ENCODE results near the gene TPCN2.
A peak's percentile ranks its signal among the peaks of the same experiment; 100 is the strongest.
"Not testable (repeated sequence)": the region's sequence is repeated elsewhere in the genome, so short reads cannot be mapped to it uniquely, and the experiment has no call there.

TPCN2 gene

DNA sequence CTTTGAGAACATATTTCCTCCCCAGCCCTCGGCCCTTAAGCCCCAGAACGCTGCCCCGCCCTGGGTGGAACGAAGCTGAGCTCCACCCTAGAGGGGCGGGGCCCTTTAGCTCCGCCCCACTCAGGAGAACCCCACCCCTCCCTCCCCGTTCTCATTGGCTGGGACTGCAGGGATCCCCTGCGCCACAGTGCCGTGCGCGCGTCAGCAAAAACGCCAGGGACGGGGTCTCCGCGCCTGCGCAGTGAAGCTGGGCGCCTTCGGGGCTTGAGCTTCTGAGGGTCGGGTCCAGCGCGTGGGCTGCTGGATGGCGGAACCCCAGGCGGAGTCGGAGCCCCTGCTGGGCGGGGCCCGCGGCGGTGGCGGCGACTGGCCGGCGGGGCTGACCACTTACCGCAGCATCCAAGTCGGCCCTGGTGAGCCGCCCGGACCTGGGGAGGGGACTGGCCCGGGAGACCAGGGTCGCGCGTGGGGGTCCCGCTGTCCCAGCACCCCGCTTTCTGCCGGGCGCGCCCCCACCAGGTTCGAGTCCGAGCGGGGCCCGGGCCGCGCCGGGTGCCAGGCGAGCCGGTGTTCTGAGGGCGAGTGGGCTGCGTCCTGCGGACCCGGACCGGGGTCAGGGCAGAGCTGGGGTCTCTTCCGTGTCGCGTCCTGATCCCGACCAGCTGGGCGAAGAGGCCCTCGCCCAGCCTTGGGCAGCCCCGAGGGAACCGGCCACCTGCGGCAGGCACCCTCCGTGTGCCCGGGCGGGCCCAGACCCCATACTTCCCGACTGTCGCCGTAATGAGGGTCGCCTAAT lies at the start of gene TPCN2:
TPCN2 (plus strand) TSS at position 239 of the 796 bp plus-strand sequence; CDS start at position 305, 66 bp downstream.
- TF ChIP-seq, protein P1, sequence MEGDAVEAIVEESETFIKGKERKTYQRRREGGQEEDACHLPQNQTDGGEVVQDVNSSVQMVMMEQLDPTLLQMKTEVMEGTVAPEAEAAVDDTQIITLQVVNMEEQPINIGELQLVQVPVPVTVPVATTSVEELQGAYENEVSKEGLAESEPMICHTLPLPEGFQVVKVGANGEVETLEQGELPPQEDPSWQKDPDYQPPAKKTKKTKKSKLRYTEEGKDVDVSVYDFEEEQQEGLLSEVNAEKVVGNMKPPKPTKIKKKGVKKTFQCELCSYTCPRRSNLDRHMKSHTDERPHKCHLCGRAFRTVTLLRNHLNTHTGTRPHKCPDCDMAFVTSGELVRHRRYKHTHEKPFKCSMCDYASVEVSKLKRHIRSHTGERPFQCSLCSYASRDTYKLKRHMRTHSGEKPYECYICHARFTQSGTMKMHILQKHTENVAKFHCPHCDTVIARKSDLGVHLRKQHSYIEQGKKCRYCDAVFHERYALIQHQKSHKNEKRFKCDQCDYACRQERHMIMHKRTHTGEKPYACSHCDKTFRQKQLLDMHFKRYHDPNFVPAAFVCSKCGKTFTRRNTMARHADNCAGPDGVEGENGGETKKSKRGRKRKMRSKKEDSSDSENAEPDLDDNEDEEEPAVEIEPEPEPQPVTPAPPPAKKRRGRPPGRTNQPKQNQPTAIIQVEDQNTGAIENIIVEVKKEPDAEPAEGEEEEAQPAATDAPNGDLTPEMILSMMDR (IDR thresholded peaks at IDR 0.05; ENCODE audit: low read depth, low read length): no peak
- peak; percentile 93 for DNase-seq (ENCODE audit: extremely low read depth, low read depth)

DNA sequence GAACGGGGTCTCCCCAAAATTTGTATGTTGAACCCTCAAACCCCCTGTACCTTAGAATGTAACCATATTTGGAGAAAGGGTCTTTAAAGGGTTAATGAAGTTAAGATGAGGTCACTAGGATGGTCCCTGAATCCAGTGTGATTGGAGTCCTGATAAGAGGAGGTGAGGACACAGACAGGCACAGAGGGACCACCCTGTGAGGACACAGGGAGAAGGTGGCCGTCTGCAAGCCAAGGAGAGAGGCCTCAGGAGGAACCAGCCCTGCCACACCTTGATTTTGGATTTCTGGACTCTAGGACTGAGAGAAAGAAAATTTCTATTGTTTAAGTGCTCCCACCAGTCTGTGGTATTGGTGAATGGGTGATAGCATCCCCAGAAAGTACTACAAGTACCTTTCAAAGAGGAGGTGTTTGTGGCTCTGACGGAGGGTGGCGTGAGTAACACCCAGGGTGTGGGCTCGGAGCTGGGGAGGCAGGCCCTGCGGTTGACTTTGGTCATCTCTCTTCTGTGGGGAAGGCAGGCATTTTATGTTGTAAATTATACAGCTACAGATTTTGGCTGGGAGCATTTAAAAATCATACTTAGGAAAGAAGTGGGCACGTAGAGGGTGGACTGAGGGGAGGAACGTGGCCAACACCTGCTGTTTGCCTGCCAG lies 49.5 kb upstream of the TPCN2 start:
- DNase-seq (ENCODE audit: extremely low read depth, low read depth): no peak
- TF ChIP-seq, protein P1 (IDR thresholded peaks at IDR 0.05; ENCODE audit: low read depth, low read length): no peak

DNA sequence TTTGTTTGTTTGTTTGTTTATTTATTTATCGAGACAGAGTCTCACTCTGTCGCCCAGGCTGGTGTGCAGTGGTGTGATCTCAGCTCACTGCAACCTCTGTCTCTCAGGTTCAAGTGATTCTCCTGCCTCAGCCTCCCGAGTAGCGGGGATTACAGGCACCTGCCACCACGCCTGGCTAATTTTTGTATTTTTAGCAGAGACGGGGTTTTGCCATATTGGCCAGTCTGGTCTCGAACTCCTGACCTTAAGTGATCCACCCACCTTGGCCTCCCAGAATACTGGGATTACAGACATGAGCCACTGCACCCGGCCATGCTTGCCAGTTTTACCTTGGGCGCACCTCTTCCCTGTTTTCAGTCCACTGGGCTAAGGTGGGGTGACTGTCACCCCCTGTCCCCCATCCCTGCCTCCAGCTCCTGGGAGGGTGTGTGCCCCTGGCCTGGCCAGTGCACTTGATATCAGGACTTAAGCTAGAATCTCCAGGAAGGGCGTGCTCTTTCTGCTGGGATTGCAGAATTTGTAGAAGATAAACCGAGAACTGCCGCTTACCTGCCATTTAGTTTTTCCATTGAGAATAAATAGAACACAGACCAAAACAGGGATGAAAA lies 48.9 kb upstream of the TPCN2 start:
- not testable (repeated sequence) for DNase-seq (ENCODE audit: extremely low read depth, low read depth)

DNA sequence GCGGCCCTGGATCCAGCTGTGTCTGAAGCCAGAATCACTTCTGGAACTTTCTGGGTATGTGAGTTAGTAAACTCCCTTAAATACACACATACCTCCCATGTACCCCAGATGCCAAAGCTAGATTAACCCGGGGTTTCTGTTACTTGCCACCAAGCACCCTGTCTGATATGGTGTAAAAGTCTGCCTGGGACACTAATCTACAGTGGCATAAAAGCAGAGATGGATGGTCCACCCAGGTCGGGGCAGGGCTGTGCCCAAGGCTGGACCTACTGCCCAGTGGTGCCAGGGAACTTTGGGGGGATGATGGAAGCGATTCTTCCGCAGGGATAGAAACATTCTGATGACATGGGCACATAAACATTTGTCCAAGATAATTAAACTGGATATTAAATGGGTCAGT lies 48.3 kb upstream of the TPCN2 start:
- TF ChIP-seq, protein P1 (IDR thresholded peaks at IDR 0.05; ENCODE audit: low read depth, low read length): no peak
- no peak for DNase-seq (ENCODE audit: extremely low read depth, low read depth)

DNA sequence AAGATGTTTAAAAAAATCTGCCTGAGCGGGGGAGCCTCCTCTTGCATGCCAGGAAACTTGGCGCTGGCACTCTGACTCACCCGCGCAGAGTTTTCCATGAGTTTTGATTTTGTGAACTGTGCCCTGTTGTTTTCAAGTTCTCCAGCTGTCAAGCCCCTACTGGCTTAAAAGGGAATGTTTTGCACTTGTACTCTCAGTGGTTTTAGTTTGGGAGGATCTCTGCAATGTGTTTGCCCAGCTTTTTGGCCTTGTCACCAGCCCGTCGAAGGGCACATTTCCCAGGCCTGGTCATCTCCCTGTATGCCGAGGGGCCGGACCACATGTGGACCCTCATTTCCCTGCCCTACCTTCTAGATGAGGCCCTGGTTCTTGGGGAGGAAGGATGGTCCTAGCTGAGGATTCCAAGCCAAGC lies 47.9 kb upstream of the TPCN2 start:
- TF ChIP-seq, protein P1 (IDR thresholded peaks at IDR 0.05; ENCODE audit: low read depth, low read length): peak; percentile 72
- DNase-seq (ENCODE audit: extremely low read depth, low read depth): peak; percentile 70

DNA sequence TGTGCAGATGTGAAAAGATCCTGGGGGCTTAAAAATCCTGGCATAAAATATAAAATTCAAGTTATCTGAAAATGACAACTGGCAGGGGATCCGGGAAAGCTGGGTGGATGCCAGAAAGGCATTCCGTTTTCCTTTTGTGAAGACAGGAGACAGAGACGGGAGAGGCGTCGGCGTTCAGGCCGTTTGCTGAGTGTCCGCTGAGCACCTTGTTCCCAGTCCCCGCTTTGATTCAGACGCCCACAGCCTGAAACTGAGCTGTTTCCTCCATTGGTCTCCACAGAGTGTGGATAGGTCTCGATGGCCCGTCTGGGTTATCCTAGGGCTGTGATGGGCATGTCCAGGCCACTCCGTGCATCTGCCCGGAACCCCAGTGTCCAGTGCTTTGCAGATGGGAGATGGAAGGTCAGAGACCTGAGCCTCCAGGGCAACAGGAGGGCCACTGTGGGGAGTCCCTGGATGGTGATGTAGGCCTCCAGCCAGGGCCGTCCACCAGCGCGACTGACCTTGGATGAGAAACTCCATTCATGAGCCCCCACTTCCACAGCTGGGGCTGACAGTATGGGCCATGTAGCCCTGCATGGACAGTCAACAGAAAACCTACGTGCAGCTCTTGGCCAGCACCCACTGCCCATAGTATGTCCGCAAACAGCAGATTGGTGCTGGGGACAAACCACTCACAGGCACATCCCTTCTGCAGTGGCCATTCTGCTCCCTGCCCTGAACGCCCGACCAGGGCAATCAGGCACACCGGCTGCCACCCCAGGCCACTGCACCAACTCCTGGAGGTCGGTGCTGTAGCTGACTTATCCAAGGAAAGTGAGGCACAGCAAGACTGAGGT lies 47.3 kb upstream of the TPCN2 start:
- TF ChIP-seq, protein P1 (IDR thresholded peaks at IDR 0.05; ENCODE audit: low read depth, low read length): no peak

DNA sequence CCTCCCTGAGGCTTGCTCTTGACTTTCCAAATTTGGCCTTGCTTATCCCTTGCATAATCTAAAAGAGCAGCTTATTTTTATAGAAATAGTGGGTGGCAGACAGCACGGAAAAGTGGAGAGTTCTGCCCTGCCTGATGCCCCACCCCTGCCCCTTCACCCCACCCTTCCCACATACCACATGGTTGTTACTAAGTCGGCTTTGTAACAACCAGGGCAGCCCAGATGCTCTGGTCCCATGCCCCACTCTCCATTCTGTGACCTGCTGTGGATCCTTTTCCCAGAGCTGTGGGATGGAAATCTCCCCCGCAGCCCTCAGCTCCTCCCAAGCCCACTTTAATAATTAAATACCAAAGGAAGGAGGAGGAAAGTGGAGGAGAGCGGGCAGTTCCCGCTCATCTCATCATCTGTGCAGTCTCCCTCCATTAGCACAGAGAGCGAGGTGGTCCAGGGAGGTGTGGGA lies 46.6 kb upstream of the TPCN2 start:
- DNase-seq (ENCODE audit: extremely low read depth, low read depth): no peak
- TF ChIP-seq, protein P1 (IDR thresholded peaks at IDR 0.05; ENCODE audit: low read depth, low read length): no peak

More for the DNA sequence above, 47.3 kb upstream of the TPCN2 start:
- no peak for DNase-seq (ENCODE audit: extremely low read depth, low read depth)

Measured in AG09319 (cell line).